Testis (tissue), 2 donors: ENCODE measurements around the gene MAP3K4.

ENCODE experiments used
- POLR2A ChIP-seq: fragments of 450-650 bp; IDR thresholded peaks from one replicate; pipeline ENCODE4 v1.6.1; 2017; ENCODE audit warnings: antibody characterized with exemption, mild to moderate bottlenecking, moderate library complexity
- TF ChIP-seq, protein P1 (sequence below), 3 experiments: fragments of 450-650 bp in 2 of 3; fragments of 200-600 bp in 1 of 3; sonication (generic) in 1 of 3; IDR thresholded peaks; one replicate each; pipeline ENCODE4 v1.5.1; 2016 to 2019; ENCODE audit warnings: antibody characterized with exemption in 3 of 3, mild to moderate bottlenecking in 2 of 3, moderate library complexity in 1 of 3

DNA sequence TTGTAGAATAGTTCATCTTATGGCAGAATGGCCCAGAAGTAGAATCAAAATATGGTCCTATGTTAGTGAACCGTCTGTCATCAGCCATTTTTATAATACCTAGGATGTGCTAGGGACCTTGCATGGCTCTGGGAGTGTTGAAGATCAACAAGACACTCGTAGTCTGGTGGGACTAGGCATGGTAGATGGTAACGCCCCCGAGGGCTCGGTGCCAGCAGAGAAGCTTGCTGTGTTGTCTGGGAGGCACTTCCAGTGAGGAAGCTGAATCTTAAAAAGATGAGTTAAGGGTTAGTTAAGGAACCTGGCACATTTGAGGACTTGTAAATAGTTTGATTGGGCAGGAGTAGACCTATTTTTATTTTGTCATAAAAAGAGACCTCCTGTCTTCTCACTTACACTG, 82.4 kb downstream of the MAP3K4 start:
- TF ChIP-seq, protein P1, sequence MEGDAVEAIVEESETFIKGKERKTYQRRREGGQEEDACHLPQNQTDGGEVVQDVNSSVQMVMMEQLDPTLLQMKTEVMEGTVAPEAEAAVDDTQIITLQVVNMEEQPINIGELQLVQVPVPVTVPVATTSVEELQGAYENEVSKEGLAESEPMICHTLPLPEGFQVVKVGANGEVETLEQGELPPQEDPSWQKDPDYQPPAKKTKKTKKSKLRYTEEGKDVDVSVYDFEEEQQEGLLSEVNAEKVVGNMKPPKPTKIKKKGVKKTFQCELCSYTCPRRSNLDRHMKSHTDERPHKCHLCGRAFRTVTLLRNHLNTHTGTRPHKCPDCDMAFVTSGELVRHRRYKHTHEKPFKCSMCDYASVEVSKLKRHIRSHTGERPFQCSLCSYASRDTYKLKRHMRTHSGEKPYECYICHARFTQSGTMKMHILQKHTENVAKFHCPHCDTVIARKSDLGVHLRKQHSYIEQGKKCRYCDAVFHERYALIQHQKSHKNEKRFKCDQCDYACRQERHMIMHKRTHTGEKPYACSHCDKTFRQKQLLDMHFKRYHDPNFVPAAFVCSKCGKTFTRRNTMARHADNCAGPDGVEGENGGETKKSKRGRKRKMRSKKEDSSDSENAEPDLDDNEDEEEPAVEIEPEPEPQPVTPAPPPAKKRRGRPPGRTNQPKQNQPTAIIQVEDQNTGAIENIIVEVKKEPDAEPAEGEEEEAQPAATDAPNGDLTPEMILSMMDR (IDR thresholded peaks at IDR 0.05), result no peak
- TF ChIP-seq POLR2A, result no peak
